HG02970 (cell line): Measurements from ENCODE around the gene TRAF6.
"Not testable (repeated sequence)": the region's sequence is repeated elsewhere in the genome, so short reads cannot be mapped to it uniquely, and the experiment has no call there.

Source experiments
- ATAC-seq: cut with Tn5 transposase; IDR thresholded peaks from one replicate; pipeline ENCODE4 v1.9.1; 2021; ENCODE audit warnings: mild to moderate bottlenecking, moderate library complexity, moderate number of reproducible peaks; ENCODE audit not compliant: unreplicated experiment, low FRiP score

Gene TRAF6

DNA sequence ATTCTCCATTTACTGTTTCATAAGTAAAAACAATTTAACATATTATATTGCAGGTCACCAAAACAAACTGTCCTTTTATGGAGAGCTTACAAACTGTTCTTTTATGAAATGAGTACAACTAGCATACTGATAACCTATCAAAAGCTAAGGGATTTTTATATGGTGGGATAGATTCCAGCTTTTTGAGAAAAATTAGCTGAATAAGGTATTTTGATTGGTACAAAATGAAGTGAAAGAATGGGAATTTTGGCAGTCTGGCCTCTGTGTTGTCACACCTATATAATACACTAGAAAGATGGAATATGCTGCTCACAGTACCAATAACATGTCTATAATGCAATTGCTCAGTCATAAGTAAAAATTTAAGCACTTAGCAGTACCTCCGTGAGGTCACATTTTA is 11.4 kb downstream of the TRAF6 start:
- ATAC-seq, result no peak

DNA sequence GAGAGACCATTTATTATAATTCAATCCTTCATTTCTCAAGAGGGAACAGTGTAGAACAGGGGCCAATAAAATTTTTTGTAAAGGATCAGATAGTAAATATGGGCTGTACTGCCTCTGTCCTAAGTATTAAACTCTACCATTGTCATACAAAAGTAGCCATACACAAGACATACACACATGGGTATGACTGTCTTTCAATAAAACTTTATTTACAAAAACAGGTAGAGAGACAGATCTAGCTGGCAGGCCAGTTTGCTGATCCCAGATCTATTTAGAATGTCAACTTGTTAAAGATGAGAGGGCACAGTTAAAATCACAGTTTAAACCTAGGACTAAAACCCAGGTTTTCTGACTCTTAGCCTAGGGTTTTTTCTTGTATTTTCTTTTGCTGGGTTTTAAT is 16.7 kb downstream of the TRAF6 start:
- no peak for ATAC-seq

DNA sequence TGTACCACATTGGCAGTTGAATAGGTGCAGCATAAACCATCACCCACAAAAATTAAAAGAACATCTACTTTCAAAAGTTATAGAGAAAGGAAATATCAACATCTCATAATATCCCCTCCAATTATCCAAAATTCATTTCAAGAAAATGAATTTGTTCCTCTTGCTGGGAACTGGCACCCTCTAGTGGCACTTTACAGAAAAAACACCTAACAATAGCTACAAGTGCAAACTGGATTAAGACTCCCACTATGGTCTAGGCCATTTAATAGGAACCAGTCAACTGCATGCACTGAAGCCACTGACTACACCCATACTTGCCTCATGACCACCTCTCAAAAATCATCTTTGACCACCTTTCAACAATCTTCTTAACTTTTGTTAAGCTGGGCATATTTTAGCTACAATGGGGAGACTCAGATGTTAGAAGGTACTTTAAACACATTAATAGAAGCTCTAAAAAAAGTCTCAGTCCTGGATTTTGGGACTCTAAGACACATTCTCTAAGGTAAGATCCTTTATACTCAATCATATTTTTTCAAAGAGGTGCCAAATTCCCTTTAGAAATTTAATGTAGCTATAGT is 17.3 kb downstream of the TRAF6 start:
- no peak for ATAC-seq

DNA sequence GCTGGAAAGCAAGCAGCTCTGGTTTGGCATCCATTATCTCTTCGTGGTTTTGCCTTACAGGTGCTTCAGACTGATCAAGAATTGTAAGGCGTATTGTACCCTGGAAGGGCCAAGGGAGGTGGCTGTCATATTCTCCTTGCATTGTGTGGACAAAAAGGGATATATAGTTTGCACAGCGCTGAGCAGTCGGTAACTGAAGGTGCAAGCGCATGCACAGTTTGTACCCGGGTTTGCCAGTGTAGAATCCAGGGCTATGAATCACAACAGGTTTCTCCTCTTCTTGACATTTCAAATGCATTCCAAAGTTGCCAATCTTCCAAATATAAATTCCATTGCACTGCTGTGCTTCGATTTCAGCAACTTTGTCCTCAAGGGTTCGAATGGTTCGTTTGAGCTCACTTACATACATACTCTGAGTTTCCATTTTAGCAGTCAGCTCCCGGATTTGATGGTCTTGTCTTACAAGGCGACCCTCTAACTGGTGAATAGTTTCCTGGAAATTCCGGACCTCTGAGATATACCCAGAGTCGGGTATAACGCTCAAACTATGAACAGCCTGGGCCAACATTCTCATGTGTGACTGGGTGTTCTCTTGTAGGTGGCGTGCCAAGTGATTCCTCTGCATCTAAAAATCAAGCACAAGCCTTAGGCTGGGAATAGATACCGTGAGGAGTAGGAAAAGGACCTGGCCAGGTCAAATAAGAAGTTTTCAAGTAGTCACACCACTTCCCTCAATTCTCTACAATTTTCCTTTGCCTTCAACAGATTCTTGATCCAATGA is 19.9 kb downstream of the TRAF6 start:
- no peak for ATAC-seq

DNA sequence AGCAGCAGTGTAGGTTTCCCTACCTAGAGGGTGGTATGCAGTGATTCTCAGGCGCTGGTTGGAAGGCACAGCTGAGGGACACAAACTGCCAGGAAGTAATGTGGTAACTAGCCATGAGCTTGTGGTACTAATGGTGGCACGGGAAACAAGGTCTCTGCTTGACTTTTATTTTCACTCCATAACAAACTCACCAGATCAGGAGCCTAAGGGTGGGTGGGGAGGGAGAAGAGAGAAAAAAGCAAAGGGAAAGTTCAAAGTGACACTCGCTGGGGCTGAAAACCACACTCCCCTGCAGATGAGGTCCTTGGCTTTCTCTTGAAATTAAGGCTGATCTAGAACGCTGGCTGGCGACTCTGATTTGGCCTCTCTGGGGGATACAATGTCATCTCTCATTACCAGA is 22.0 kb downstream of the TRAF6 start:
- ATAC-seq, result no peak

DNA sequence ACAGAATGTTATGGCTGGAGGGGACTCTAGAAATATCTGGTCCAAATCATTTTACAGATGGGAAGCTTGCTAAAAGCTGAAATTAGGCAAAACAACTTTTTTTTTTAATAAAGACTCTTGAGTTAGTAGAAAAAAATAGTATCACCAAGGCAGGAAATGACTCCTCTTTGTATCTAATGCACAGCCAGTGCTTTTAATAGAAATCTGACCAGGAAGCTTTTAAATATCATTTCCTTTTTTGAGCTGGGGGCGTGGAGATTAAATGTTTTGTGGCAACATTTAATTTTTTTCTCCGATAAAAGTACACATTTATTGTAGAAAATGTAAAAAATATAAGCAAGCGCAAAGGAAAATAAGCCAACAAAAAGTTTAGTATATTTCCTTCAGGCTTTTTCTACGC is 22.5 kb downstream of the TRAF6 start:
- ATAC-seq, result no peak

DNA sequence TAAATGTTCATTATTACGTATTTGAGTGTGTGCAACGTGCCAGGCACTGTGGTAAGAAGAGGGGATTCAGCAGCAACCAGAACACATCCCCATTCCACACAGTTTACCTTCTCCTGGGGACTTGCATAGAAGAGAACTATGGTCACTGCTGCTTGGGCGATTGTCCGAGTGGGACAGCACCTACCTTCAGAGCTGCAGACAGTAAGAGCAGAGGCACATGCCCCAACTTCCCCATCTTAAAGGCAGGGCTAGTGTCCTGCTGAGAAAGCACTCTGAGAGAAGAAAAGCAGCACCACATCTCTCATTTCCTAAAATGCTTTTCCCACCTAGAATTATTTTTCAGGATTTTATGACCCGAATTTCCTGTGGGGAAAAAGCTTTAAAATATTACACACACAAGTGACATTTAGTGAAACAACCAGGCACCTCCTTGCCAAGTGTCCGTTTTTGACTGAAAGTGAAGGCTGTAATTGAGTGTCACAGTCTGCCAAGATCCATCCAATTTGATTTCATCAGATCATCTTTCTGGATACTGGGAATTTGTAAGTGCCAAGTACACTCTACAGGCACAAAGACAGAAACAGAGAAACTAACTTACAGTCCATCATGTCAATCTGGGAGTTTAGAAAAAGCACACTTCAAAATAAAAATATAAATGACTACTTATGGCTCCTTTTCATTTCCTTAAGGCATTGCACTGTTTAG is 24.6 kb downstream of the TRAF6 start:
- ATAC-seq, result no peak

DNA sequence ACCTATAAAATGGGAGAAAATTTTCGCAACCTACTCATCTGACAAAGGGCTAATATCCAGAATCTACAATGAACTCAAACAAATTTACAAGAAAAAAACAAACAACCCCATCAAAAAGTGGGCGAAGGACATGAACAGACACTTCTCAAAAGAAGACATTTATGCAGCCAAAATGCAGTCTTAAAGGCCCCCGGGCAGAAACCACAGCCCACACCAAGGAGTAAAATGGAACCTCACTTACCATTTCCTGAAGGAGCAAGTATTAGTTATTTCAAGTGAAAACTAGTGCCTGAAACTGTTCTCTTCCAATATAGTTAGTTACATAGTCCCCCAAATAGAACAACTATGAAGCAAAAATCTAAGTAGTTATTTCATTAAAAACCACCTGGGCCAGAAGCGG is 27.0 kb downstream of the TRAF6 start:
- ATAC-seq, result not testable (repeated sequence)

DNA sequence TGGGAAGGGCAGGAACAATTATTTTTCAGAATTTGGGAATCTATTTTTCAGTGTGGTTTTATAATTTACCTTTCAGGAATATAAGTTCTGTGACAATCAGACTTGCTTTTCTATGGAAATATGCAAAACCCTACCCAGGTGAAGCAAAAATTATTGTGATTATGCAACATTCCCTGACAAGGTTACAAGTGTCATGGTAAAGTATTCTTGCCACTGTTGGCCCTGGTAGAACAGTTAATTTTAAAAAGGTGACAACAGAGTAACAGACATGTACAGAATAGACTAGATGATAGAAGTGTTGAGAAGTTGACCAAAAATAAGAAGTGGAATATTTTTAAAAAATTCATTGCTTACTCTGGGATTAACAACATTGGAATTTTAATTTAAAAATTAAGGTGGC is 29.2 kb downstream of the TRAF6 start:
- no peak for ATAC-seq

DNA sequence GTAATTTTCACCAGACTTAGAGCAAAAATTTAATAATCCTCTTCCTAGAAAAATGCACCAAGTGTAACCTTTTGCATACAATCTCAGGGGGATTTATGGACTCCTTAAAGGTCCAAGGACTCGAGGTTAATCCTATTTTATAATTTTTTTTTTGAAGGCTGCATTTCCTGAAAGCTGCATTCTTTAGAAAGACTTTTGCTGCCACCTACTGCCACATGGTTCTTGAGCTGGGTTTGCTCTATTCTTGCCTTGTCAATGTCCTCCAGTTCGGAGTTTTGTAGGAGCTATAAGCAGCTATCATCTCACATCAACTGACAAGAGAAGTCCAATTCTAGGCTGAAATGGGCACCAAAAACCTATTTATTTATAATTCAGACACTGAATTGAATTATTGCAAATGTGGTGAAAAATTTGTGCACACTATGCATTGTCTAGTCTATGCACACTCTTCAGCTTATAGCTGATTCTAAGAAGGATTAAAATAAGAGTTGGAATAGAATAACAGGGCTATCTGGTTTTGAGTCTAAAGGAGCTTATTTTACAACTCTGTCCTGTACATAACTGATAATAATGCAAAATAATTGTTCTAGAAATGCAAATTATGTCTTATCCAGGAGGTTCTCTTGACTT is 31.3 kb downstream of the TRAF6 start:
- ATAC-seq, result no peak

DNA sequence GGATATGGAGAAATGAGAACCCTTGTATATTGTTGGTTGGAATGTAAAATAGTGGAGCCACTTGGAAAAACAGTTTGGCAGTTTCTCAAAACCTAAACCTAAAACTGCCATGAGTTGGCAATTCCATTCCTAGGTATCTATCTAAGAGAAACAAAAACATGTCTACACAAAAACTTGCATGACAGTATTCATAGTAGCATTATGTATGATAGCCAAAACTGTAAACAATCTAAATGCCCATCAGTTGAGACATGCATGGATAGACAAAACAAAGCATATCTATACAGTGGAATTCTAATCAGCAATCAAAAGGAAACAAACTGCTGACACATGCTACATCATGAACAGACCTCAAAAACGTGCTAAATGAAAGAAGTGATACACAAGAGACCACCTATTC is 34.9 kb downstream of the TRAF6 start:
- ATAC-seq, result no peak

DNA sequence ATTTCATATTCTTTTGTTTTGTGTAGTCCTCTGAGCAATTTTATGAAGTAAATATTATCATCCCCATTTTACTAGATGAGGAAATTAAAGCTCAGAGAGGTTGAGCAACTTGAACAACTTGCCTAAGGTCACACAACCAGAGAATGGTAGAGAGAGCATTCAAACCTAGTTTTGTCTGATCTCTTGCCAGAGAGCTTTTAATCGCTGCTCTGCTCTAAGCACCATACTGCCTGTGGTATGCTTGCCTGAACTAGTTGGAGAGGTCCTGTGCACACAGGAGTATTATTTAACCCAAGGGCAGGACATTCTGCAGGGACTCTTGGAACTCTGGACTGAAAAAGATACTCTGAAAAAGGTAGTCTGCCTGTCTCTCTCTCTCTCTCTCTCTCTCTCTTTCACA is 38.5 kb downstream of the TRAF6 start:
- no peak for ATAC-seq

DNA sequence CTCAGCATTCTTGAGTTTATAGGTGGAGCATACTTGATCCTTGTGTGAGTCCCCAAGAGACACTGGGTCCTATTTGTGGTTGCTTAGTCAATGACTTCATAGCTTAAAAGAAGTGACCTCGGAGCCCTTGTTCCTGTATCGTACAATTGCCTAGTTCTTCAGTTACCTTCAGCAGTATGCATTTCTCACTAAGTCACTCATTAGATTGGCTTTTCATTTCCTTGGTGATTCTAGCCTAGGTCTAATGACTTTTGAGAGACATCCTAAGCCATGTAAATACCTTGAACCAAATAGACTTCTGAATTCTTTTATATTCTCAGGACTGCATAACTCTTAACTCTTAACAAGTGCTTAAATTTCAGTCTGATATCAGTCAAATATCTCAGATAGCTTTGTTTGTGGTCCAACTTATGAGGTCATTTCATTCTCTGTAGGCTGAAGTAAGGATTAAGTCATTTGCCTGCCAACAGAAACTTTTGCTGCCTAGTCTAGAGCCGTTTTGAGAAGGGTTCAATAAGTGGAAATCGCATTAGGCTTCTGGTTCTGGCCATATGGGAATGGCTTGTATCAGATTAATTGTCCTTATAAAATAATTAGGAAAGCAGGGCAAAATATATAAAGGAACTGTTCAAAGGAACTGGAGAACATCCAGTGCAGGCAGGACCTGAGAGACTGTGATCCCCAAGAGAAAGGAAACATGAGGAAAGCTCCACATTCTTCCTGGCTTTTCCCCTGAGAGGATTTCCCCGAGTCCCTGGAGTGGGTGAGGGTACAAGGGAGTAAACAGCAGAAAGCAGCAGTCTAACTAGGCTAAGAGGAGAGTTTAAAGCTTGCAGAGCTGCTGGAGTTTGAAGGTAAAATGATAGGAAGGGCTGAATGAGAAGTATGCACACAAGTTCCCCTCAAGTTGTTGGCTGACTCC is 39.9 kb downstream of the TRAF6 start:
- ATAC-seq, result no peak

DNA sequence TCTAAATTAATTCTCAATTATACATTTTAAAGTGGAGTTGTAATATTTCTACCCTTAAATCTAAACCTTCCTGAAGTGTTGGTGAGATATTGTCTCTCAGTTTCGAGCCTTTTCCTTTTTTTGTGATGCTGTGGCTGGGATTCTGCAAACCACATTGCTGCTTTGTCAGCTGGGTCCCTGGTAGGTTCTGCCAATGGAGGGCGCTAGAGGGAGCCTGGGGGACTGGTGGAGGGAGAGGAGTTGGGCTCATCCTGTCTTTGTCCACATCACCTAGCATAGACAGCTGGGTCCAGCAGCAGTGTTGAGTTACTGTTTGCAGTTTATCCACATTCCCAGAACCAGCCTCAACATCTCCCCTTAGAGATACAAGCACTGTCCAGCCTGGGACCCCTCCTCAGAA is 41.0 kb downstream of the TRAF6 start:
- ATAC-seq, result no peak

DNA sequence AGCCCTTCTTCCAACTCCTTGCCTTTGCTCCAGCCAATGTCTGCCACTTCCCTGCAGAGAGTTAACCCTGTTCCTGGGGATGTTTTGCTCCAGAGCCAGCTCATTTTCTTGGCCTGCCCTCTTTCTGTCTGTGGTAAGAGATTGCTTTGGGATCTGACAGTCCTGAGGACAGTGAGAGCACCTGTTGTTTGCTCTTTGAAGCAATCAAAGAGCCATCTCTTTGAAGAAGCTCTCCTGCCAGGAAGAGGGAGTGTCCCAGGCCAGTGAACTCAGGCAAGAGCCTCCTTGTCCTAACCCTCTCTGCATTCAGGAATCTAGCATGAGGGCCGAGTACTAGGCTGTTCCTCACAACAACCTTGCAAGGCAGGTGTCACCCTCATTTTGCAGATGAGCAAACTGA is 42.2 kb downstream of the TRAF6 start:
- no peak for ATAC-seq

DNA sequence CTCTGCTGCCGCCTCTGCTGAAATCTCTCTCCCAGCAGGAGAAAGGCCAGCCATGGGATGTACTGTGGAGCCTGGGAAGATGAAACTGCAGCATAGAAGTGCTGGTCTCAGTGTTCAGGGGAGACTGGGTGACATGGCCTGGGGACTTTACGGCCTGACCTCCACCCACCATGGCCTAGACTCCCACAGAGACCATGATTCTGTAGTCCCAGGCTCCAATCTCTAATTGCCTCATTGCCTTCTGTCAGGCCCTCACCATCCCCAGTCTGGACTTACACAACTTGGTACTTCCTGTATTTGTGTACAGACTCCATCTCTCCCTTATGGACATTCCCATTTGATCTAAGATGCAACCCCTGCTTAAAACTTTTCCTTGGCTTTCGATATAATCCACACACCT is 43.1 kb downstream of the TRAF6 start:
- ATAC-seq, result no peak

DNA sequence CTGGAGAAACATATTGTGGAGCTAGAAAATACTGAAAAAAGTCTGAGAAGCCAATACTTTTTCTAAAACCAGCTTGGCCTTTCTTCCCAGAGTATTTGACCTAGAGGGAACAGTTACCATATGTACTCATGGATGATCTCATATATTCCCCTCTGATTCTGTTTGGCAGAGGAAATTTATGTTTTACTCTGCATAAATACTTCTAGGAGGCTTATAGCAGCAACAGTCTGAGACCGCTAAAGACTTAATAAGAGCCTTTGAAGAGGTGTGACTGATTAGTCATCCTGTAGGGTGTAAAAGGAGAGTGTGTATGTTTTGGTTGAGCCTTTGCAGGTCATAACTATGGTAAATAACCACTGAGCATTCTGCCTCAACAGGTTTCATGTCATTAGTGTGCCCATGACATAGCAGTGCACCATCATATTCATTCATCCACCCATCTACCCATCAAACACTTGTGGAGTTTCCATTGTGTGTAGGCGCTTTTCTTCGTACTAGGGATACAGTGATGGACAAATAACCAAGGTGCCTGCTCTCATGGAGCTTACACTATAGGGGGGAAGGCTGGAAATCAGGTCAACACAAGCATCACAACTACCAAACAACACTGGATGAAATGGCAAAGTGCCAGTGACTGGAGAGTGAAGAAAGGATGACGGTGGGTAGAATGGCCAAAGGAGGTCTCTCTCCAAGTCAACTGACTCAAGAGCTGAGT is 44.5 kb downstream of the TRAF6 start:
- no peak for ATAC-seq

DNA sequence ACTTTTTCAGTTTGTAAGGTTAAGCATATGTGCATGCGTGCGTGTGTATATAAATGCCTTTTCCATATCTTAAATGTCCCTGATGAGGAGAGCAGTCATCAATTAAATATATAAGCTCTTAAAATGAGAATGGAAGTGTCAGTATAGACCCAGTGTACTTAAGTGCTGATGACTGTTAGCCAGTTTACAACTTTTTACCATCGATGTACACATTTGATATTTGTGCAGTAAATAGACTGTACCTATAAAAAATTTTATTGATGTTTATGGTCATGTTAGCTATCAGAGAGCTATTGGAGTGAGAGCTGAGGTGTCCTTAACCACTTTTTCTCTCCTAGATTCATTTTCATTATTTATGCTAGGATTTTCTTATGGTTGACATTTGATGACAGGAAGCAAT is 45.4 kb downstream of the TRAF6 start:
- no peak for ATAC-seq

DNA sequence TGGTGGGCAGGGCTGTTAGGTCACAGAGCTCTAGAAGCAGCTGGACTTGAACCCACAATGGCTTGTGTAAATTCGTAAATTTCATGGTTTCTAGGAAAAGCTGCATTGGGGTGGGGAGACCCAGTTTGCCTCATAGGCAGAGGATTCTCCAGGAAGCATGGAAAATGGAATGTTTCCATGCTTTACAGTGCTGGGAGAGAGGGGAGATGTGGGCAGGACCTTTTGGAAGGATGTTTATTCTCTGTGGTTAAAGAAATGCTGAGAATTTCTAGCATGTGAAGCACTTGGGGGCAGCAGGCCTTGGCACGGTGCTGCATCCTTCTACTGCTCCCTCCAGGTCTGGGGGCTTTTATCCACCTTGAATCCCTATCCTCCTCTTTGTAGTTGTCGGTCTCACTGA is 46.3 kb downstream of the TRAF6 start:
- no peak for ATAC-seq

DNA sequence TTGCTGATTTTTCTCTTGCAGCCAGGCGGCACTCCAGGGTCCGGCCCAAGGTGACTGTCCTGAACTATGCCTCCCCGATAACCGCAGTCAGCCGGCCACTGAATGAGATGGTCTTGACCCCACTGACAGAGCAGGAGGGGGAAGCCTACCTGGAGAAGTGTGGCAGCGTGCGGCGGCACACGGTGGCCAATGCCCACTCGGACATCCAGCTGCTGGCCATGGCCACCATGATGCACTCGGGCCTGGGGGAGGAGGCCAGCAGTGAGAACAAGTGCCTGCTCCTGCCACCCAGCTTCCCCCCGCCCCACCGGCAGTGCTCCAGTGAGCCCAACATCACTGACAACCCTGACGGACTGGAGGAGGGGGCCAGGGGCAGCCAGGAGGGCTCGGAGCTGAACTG is 47.8 kb downstream of the TRAF6 start:
- no peak for ATAC-seq
